Progenitor cell of endocrine pancreas (in vitro differentiated cells): ENCODE results near the gene GDF7. TPM values are rescaled to one million over a fixed set of nuclear protein-coding genes. Genes with fewer than 3 reads are reported as not detected.

Experiments
- DNase-seq: peaks from one replicate; pipeline ENCODE4 v3.0.0; 2021; ENCODE audit warnings: low spot score; ENCODE audit not compliant: unreplicated experiment
- H3K27ac Mint-ChIP-seq: 2 replicates; pipeline ENCODE4 v1.8.0; 2021; ENCODE audit warnings: mild to moderate bottlenecking, moderate library complexity, mixed read lengths
- H3K27me3 Mint-ChIP-seq: 2 replicates; pipeline ENCODE4 v1.8.0; 2021; ENCODE audit warnings: mixed read lengths
- H3K36me3 Mint-ChIP-seq: 2 replicates; pipeline ENCODE4 v1.8.0; 2022; ENCODE audit warnings: mixed read lengths; ENCODE audit not compliant: insufficient read depth
- H3K4me1 Mint-ChIP-seq: 2 replicates; pipeline ENCODE4 v1.8.0; 2021; ENCODE audit warnings: low read depth, mixed read lengths
- H3K4me3 Mint-ChIP-seq: 2 replicates; pipeline ENCODE4 v1.8.0; 2021; ENCODE audit warnings: low read depth, mild to moderate bottlenecking, moderate library complexity, mixed read lengths
- H3K9me3 Mint-ChIP-seq: 2 replicates; pipeline ENCODE4 v1.8.0; 2021; ENCODE audit warnings: low read depth, mixed read lengths
- total RNA-seq: library from RNA; stranded (reverse); gene quantifications from 2 replicates; pipeline ENCODE4 v1.2.1, GENCODE V29; 2021
- TF ChIP-seq, protein P1 (sequence below): fragments of 200-600 bp; sonication (generic); IDR thresholded peaks from one replicate; pipeline ENCODE4 v1.5.0; 2021; ENCODE audit warnings: antibody characterized with exemption, mild to moderate bottlenecking; ENCODE audit not compliant: unreplicated experiment

Gene GDF7
- total RNA-seq, 1 donor from 2014 or later: 0.17 TPM

- Mint-ChIP-seq H3K27me3 (no peaks in the 10 kb centered on the region), H3K4me1 (peaks cover 8% of the 10 kb centered on the region), H3K36me3 (peaks cover 2% of the 10 kb centered on the region), H3K4me3 (no peak overlapping the region), H3K27ac (no peak overlapping the region), H3K9me3 (no peaks in the 10 kb centered on the region)
- TF ChIP-seq, protein P1, sequence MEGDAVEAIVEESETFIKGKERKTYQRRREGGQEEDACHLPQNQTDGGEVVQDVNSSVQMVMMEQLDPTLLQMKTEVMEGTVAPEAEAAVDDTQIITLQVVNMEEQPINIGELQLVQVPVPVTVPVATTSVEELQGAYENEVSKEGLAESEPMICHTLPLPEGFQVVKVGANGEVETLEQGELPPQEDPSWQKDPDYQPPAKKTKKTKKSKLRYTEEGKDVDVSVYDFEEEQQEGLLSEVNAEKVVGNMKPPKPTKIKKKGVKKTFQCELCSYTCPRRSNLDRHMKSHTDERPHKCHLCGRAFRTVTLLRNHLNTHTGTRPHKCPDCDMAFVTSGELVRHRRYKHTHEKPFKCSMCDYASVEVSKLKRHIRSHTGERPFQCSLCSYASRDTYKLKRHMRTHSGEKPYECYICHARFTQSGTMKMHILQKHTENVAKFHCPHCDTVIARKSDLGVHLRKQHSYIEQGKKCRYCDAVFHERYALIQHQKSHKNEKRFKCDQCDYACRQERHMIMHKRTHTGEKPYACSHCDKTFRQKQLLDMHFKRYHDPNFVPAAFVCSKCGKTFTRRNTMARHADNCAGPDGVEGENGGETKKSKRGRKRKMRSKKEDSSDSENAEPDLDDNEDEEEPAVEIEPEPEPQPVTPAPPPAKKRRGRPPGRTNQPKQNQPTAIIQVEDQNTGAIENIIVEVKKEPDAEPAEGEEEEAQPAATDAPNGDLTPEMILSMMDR: no peak
- DNase-seq: no peak
Measured at GRCh38 chr2:20626392-20626697, 40.6 kb upstream of the GDF7 start.

DNA sequence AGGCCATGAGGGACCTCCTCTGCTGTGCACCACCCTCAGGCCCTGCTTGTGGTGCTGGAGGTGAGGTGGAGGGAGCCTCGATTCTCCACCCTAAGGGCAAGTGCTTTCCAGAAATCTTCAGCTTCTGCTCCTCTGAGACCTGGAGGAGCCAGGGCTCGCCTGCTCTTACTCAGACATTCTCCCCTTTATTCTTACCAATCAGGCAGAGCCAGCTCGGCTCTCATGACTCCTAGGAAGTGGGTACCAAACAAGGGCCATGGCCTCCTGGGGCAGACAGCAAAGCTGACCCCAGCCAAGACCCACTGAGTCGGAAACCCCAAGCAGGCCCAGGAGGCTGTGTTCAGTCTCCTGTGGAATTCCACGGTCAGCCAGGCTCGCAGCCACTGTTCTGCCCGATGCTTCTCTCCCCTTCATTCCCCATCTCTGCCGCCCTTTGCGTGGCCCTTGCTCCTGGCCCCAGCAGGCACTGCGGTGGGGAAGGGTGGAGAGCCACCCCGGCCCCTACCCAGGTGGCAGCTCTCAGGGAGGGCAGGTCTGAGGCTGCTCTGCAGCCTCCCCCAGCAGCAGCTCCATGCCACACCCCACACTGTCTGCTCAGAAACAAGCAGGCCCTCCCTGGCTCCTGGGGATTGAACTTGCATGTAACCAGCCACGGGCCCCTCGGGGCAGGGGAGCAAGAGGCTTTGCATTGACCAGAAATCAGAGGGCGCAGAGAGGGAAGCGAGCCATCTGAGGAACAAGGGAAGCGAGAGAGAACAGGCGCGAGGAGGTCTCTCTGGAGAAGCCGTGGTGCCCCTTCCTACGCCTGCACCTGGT is 40.0 kb upstream of the GDF7 start:
- DNase-seq: no peak
- peaks cover 11% of the 10 kb centered on the region for H3K4me1 Mint-ChIP-seq
- peak overlapping the region; percentile 71 for H3K27ac Mint-ChIP-seq
- H3K27me3 Mint-ChIP-seq: no peaks in the 10 kb centered on the region
- TF ChIP-seq, protein P1: no peak
- H3K4me3 Mint-ChIP-seq: no peak overlapping the region
- no peaks in the 10 kb centered on the region for H3K9me3 Mint-ChIP-seq
- H3K36me3 Mint-ChIP-seq: peaks cover 2% of the 10 kb centered on the region

DNA sequence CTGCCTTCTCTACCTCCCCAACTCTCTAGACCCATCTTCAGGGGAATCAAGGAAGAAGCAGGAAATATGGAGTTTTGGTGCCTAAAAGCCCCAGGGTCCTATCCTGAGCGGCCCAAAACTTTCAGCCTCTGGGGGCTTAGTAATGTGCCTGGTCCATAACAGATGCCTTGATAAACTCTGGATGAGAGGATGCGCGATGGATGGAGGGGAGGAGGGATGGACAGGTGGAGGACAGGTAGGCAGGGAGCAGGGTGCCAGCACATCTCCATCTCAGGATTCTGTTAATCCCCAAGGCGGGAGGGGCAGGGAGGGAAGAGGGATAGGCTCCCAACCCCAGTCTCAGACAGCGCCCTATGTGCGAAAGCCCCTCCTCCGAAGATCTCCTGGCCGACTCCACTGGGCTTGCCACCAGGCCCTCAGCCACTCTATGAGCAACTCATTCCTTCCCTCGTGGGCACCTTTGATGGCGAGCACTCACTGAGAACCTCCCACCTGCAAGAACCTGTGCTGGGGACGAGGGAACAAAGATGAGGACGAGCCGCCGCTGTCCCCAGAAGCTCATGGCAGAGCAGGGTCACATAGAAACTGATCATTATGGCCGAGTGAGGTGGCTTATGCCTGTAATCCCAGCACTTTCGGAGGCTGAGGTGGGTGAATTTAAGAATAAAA is 39.1 kb upstream of the GDF7 start:
- H3K27ac Mint-ChIP-seq: peak overlapping the region; percentile 31
- DNase-seq: no peak
- no peaks in the 10 kb centered on the region for H3K9me3 Mint-ChIP-seq
- TF ChIP-seq, protein P1: no peak
- H3K4me3 Mint-ChIP-seq: no peak overlapping the region
- peaks cover 2% of the 10 kb centered on the region for H3K36me3 Mint-ChIP-seq
- H3K27me3 Mint-ChIP-seq: no peaks in the 10 kb centered on the region
- peaks cover 13% of the 10 kb centered on the region for H3K4me1 Mint-ChIP-seq

DNA sequence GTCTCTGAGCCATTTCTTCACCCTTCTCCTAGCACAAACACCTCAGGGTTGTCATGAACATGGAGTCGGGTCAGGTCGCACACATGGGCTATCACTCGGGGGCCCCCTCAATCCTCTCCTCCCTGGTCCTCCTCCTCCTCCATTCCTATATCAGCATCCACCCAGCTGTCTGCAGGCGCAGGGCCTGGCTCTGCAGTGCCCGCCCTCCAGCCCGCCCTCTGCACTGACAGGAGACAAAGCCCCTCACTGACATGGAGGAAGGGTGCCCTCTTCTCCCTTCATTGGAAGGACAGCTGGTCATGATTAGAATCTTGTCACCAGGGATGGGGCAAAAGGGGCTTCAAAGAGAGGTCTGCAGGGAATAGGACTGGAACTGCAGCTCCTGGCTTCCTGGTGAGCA is 37.8 kb upstream of the GDF7 start:
- TF ChIP-seq, protein P1: no peak
- Mint-ChIP-seq H3K27ac (no peak overlapping the region), H3K27me3 (no peaks in the 10 kb centered on the region), H3K36me3 (peaks cover 3% of the 10 kb centered on the region), H3K4me1 (peaks cover 17% of the 10 kb centered on the region), H3K9me3 (no peaks in the 10 kb centered on the region), H3K4me3 (no peak overlapping the region)
- no peak for DNase-seq

DNA sequence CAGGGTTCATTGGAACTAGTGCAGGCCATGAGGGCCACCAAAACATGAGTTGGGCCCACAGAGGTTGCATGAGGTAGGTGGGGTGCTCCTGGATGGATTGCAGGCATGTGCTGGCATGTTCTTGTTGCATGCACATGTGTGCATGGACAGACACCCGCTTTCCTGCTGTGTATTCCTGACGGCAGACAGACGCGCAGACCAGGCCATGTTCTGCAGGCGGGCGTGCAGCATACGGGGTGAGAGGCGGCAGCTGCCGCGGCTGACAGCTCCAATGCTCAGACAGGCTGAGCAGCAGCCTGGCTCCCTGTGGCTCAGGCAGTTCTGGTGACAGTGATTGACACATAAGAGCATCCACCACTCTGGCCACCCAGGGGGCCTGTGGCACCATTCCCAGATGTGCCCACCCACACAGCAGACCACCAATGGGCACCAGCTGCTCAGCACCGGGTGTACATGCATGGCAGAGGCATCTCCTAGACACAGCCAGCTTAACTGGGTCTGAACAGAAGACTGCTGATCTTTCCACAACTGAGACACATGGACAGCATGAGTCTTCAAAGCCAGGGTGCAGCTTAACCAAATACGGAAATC is 37.3 kb upstream of the GDF7 start:
- H3K27me3 Mint-ChIP-seq: no peaks in the 10 kb centered on the region
- H3K4me1 Mint-ChIP-seq: peaks cover 17% of the 10 kb centered on the region
- TF ChIP-seq, protein P1: no peak
- no peaks in the 10 kb centered on the region for H3K9me3 Mint-ChIP-seq
- H3K27ac Mint-ChIP-seq: no peak overlapping the region
- H3K36me3 Mint-ChIP-seq: peaks cover 3% of the 10 kb centered on the region
- no peak overlapping the region for H3K4me3 Mint-ChIP-seq
- DNase-seq: no peak
